Stimulated activated CD4-positive, alpha-beta T cell treated with anti-CD3 and anti-CD28 coated beads, Interleukin-15, amount 100 ng/mL, for 1 hour (primary cell): ENCODE data around the gene KIRREL1.

Source experiments
- DNase-seq, 2 donors: peaks; one replicate each; pipeline ENCODE4 v3.0.0-alpha.2; 2020; ENCODE audit warnings: low read depth in 1 of 2, low spot score in 1 of 2

The KIRREL1 gene

DNA sequence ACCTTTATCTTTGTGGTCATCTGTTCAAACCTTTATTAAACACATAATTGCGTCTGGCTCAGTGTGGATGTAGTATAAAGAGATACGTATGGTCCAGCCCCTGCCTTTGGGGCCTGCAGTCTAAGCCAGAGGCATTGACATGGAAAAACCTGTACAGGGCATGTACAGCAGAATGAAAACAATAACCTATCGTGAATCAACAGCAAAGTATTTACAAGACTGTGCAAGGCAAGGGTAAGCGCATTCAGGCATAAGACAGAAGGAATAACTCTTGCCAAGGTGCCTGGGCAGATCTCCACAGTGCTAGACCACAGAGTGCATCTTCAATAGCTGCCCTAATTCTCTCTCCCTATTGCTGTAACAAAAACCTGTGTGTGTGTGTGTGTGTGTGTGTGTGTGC lies 35.5 kb downstream of the KIRREL1 start:
- no peak for DNase-seq

DNA sequence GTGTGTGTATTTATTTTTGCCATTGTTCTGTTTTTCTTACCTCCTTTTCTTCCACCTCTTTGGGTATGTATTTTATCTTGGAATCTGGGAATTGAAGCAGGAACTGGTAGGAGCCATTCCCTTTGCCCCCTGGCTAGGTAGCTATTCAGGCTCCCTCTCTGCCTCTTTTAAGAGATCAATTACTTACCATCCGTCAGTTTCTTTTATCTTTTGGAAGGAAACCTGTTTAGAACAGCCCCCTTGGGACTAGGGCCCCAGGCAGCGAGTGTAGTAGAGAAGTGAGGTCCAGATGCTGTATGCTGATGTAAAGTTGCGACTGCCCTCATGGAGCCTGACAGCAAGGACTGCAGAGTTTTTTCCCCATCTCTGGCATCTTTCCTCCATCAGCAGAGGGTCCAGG lies 41.6 kb downstream of the KIRREL1 start:
- DNase-seq, result no peak

DNA sequence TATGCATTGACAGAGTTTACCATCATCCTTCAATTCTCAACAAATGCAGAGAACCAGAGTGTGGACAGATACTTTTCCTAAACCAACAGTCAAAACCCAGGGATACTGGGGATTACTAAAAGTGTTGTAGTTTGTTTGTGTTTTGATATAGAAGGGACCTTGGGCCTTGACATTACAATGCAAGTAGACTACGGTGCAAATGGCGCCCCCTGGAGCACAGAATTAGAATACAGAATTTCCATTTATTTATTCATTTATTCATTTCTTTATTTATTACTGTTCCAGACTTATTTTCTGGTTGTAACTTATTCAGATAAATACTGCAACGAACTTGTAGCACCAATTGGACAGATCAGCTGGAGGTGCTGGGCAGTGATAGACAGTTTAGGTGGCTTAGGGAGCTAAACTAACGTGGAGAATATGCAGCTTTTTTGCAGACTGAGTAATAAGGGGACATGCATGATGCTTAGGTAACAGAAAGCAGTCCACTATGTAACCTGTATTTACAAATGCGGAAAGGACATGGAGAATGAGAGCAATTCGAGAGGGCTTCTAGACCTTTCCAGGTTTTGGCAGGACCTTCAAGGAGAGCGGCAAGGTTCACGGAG lies 42.6 kb downstream of the KIRREL1 start:
- DNase-seq, result no peak

DNA sequence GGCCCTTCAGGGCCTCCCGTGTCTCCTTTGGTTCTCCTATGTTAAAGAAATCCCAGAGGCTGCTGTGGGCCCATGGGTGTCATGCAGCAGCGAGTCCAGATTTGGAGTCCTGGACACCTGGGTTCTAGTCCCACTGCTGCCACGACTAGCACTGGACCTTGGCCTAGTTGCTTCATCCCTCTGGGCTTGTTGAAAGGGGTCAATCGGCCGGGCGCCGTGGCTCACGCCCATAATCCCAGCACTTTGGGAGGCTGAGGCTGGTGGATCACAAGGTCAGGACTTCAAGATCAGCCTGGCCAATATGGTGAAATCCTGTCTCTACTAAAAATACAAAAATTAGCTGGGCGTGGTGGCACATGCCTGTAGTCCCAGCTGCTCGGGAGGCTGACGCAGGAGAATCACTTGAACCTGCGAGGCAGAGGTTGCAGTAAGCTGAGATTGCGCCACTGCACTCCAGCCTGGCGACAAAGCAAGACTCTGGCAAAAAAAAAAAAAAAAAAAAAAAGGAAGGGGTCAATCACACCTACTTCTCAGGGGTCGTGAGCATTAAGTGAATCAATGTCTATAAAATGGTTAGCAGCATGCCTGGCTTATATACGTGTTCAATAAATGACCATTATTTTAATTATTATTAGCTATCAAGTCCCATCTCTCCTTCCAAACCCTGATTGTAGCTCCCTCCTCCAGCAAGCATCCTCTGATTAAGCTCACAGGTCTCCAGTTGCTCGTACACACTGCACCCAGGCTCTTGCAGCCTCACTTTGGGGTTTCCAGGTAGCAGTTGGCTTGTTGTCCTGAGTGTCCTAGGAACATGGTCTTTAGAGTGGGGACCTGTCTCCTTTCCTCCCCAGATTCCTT lies 43.8 kb downstream of the KIRREL1 start:
- no peak for DNase-seq

DNA sequence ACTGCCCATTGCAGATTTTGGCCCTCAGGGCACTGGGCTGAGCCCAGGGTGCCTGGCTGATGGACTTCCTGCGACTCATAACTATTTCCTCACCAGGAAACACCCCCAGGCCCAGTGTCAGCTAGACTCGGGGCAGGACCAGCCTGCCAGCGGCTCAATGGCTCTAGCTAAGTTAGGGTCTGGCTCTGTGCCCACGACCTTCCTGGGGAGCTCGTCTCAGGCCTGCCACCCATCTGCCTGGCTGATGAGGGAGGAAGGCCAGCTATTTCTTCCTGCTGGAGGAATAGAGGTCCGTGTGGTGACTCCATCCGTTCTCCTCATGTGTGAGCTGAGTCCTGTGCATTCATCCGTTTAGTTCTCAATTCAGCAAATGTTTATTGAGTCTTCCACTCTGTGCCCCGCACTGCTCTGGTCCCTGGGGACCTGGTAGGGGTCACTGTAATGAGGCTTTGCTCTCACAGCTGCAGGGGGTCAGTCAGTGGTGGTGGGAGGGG lies 44.5 kb downstream of the KIRREL1 start:
- DNase-seq, result no peak

DNA sequence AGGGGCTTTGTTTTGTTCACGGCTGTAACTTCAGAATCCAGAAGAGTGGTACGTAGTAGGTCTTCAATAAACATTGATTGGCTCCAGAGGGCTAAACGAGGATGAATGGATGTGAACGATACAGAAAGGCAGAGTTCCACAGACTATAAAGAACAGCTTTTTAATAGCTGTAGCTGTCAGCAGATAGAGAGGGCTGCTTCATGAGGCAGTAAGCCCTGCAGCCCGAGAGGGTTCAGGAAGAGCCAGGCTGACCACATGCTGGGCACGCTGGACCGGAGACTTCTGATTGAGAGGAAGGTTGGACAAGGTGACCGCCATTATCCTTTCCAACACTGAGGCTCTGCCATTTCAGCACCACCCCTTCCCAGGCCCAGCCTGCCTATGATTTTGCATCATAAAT lies 45.3 kb downstream of the KIRREL1 start:
- DNase-seq, result no peak

DNA sequence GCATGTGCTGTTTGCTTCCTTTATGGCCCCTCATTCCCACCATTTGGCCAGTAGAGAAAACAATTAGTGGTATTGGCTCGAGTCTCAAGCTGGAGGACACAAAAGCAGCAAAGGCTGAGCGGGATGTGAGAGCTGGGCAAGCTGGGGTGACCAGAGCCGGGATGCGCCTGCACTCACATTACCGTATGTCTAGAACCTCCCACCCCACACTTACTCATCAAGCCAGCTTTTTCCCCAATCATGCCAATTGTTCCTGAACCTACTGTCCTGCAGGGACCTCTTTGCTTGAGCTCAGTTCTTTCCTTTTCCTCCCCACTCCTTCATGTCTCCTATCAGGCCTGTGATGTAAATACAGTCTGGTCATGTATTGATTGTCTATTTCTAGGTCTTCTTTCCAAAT lies 45.9 kb downstream of the KIRREL1 start:
- no peak for DNase-seq

DNA sequence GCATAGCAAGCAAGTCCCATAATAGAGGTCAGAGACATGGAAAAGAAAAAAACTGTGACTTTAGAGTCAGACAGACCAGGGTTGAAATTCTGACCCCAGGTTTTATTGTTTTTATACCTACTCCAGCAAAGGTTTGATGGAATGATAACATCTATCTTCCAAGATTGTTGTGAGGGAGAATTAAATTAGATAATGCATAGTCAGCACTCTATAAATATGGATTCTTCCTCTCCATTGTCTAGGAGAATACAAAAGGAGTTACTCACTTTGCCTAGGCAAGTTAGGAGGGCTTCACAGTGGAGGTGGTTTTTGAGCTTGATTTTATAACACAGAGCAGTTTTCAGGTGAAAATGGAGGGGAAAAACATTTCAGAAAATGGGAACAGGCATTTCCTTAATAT lies 46.9 kb downstream of the KIRREL1 start:
- no peak for DNase-seq

DNA sequence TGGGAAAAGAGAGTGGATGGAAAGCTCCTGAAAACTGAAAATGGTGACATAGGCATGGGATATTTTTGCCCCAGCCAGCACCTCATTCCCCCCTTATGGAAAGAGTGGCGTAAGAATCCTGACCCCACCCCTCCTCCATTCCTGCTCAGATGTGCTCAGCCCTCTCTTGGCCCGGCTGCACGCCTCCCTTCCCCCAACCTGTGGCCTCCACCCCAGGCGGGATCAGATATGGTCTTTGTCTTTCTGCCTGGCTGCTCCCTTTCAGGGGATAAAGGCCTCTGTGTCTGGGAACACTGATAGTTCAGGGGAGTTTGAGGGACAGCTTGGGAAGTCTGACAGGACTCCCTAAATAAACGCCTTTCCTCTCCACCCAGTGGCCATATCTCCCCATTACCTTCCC lies 49.8 kb downstream of the KIRREL1 start:
- no peak for DNase-seq

DNA sequence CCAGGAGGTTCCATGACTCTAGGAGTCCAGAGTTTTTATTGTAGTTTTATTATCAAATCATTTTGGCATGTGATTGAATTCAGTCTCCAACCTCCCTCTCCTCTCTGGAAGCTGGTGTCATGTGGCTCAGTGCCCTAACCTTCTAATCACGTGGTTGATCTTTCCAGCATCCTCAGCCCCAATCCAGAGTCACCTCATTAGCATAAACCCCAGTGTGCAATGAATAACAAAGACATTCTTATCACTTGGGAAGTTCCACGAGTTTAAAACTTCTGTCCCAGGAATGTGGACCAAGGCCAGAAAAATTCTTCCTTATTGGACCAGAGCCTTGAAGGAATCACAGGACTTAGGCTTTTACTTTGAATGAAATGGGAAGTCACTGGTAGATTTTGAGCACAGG lies 52.2 kb downstream of the KIRREL1 start:
- no peak for DNase-seq

DNA sequence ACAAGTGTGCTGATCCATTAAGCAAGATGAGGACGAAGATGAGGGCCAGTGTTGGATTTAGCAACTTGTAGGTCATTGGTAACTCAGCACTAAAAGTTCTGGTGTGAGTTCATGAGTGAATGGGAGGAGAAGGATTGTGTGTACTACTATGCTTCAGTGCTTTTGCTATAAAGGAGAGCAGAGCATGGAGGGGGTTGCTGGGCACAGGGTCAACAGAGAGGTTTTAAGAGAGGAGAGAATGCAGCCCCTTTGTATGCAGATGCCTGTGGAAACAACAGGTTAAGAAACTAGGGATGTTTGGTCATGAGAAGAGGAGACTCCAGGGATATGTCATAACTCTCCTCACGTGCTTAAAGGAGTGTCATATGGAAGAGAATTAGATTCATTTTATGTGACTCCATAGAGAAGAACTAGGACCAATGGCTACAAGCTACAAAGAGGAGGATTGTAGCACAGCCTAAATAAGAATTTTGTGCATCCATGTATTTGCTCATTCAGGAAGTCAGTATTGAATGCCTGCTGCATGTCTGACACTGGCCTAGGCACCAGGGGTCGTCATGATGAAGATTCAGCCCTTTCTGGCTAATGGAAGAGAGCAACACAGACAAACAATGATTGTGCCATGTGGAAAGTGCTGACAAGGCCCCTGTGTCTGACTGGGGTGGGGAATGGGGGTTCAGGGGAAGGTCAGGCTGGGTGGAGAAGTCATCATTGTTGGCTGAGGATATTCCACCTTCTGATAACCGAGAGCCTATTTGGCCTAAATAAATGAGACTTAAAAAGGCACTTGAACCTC lies 53.5 kb downstream of the KIRREL1 start:
- DNase-seq, result no peak

DNA sequence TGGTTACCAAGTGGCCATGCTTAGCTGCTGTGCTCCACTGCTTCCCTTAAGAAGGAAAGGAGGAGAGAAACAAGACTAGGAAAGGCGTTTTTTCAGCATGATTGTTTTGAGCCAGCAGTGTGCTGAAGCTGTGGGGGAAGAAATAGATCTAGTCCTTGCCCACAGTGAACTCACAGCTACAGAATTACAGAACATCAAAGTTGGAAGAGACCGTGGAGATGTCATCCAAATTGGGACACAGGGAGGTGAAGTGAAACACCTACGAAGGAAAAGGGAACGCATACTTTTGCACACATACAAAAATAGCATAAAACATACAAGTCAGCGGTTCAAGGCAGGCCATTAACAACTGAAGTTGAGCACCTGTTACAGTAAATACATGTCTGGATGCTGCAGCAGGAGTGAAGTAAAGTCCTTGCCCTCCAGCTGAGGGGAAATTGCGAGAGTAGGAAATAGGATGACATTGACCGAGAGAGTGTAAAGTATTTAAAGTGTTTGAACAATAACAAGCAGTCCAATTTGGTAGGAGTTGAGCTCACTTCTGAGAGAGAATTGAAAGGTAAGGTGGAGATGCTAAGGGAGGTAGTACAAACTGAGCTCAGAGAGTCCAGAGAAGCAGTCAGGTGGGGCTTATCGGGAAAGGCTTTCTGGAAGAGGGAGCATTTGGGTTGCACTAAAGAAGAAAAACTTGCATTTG lies 55.1 kb downstream of the KIRREL1 start:
- DNase-seq, result no peak

DNA sequence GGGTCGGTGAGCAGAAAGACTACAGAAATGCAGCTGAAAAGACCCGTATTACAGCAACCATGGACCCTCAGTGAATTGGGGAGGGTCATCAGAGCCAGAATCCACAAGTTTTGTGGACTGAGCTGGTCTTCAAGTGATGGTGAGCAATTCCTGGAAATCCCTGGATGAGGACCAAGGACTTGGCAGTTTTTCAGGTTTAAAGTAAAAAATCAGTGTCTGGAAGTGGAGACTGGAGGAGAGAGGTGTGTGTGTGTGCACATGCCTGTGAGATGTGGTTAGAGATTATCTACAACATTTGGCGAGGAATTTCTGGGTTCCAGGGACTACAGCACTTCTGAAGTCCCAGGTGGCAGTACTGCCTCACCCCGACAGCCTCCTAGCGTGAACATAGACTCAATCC lies 56.4 kb downstream of the KIRREL1 start:
- DNase-seq, result no peak

DNA sequence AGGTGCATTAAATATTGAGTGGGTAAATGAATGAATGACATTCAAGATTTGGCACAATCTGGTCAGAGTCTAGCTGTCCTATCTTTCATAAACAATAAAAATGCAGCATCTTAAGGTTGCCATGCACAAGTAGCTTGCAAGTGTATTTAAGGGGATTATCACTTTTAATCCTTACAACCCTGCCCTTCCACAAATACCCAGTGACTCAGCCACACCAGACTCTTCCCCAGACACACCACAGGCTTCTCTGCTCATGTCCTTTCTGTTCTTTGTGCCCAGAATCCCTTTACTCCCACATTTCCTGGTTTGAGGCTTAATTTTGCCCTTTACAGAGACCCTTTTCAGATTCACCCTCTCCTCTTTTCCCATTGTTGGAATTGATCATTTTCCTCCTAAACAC lies 59.8 kb downstream of the KIRREL1 start:
- DNase-seq, result no peak

DNA sequence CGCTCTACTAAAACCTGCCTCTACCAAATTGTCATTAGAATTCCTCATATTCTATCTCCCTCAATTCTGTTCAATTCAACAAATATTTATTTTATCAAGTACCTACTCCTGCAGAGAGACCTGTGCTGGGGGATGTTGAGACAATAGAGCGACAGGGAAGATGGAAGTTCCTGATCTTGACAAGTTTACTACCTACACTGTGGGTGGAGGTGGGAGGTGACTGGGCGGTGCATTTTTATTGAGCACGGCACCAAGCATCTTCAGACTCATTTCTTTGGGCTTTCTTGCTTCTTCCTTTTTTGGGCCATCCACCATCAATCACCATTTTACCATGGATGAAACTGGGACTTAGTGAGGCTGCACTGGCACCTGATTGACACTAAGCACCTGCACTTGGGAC lies 61.3 kb downstream of the KIRREL1 start:
- no peak for DNase-seq

DNA sequence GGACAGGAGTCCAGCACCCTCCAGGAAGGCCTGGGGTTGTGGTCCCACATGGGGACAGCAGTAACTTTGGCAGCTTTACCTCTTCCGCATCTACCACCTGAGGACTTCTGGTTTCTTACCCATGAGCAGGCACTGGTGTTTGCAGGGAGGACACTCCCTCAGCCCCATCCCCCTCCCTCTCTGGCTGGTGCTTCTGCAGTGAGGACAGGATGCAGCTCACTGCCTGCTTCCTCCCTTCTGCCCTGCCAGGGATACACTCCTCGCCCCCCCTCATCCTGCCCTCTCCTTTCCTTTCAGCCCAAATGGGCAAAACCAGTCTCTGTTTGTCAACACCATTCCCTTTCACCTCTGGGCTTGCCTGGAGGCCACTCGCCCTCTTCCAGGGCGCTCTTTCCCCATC lies 62.4 kb downstream of the KIRREL1 start:
- no peak for DNase-seq

DNA sequence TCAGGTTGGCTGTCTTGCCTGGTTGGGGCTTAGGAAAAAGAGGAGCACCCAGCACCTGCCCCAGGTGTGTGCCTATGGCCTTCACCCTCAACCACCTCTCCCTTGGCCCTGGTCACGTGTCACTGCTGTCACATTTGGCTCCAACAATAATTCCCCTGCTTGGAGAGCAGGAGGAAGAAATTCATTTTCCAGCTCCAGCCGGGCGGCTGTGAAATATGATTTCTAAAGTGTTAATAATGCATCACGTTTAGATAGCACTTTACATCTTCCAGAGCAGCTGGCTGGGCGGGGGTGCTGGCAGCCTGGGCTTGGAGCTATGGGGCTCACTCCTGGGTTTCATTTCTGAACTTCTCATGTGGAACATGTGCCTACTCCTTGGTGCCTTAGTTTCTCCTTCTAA lies 63.1 kb downstream of the KIRREL1 start:
- DNase-seq, result no peak

DNA sequence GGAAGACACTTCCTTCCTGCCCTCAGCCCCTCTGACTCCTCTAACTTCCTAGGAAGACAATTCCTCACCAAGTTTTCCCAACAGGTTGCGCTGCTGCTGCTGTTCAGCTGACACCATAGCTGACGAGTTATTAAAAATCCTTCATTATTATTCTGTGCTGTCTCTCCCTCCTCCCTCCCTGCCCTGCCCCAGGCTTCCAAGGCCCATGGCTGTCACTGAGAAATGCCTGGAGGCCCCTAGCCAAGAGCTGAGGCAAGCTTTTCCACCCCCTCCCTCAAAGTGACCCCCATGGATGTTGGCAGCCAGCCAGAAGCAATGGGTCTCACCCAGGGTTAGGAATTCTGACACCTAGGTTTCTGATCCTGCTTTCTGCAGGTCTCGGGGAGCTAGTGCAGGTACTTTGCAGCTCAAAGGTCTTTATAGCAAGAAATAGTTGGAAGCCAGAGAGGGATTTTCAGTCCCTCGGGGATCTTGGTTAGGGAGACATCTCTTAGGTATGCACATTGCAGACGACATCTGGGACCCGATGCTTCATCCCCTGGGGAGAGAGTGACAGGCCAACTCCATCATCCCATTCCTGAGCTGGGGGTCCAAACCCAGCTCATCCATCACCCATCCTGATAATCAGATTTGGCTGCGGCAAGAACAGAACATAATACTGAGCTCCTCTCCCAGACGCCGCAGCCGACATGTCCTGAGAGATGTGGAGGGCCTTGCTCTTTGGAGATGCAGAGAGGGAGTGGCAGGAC lies 65.0 kb downstream of the KIRREL1 start:
- DNase-seq, result no peak

DNA sequence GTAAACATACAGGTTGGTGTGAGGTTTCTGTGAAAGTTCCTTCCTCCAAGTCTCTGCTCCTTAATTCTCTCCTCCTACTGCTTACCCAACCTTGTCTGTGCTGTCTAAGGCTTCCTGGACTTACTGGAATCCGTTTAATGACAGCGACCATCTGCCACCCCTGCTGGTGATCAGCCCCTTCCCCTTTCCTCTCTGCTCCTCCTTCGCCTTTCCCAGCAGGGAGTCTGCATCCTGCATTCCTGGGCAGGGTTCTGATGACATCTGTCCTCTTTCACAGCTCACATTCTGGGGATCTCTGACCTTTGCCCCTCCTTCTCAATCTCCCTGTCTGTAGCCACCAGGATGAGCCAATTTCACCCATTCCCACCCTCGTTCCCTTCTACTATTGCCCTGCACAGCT lies 66.5 kb downstream of the KIRREL1 start:
- no peak for DNase-seq

DNA sequence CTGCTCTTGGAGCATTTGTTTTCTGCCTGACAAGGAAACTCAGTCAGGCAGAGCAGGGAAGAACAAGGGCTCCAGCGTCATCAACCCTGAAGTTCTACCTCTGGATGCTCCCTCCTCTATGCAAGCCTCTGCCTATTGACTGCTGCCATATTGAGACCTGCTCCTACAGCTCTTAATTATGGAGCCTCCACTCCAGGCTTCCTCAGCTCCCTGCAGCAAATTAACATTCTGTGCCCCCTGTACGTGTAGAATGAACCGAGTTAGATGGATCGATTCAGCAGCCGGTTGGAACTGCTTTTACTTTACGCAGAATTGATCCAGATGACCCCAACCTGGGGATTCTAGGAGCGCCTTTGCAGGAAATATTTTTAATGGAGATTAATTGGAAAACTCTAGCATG lies 68.7 kb downstream of the KIRREL1 start:
- no peak for DNase-seq

DNA sequence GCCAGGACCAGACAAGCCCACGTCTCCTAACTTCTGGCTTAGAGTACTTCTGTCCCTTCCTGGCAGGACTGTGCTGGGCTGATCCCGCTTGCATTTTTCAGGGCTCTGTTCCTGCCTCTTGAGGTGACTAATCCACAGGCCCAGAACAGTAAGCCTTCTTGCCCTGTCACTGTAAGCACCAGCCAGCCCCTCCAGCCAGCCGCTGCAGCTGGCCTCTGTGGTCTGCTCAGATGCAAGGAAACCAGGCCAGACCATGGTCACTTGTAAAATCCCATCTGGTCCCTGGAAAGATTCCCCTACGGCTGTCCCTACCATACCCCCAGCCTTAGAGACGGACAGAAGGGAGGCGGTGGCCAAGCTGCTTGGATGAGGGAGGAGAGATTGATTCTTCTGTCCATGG lies 74.2 kb downstream of the KIRREL1 start:
- no peak for DNase-seq
